ENCODE data around the gene FNDC3B. TPM values are rescaled to one million over a fixed set of nuclear protein-coding genes. Genes with fewer than 3 reads are reported as not detected.
A peak's percentile ranks its signal among the peaks of the same experiment; 100 is the strongest.

Gene FNDC3B
- total and polyA plus RNA-seq, 9 of the 15 experiments (the other 6 are each of a cell fraction or from before 2014, with no cell fraction given): 7.0 to 35.8 (median 16.2) TPM

DNA sequence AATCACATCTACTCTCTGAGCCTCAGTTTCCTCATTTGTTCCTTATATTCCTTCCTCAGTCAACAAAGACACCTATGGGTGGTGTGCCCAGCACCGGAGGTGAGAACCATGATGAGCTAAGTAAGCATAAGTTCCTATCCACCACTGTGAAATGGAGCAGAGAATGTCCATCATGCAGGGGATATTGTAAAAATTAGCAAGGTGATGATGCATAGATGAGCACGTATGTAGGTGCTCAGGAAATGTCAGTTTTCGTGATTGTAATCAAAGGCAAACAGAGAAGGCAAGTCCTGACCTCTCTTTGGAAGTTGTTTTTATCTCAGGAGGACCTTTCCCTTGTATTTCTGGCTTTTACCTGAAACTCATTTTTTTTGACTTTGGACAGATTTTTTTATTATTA is 243.5 kb downstream of the FNDC3B start (continued):
- TF ChIP-seq CBX3 (IDR thresholded peaks at IDR 0.05; ENCODE audit: borderline replicate concordance in 1 of 2, low read length in 2 of 2): no peak
- no peak for TF ChIP-seq PRMT5 (CRISPR knock-in tag; IDR thresholded peaks at IDR 0.05)
- no peak for TF ChIP-seq NR2F6 (CRISPR knock-in tag; IDR thresholded peaks at IDR 0.05)
- TF ChIP-seq WHSC1 (IDR thresholded peaks at IDR 0.05; ENCODE audit: low read length): no peak
- no peak for TF ChIP-seq DPF2 (IDR thresholded peaks at IDR 0.05)
- TF ChIP-seq ZNF780A (CRISPR knock-in tag; IDR thresholded peaks at IDR 0.05): no peak
- no peak for TF ChIP-seq TCF7 (IDR thresholded peaks at IDR 0.05; ENCODE audit: borderline replicate concordance)
- TF ChIP-seq RFX5 (IDR thresholded peaks at IDR 0.05; ENCODE audit: low read depth, low read length): no peak
- TF ChIP-seq ARID2 (IDR thresholded peaks at IDR 0.05): no peak
- TF ChIP-seq GTF2A2 (tag; IDR thresholded peaks at IDR 0.05): no peak
- TF ChIP-seq, protein P1, sequence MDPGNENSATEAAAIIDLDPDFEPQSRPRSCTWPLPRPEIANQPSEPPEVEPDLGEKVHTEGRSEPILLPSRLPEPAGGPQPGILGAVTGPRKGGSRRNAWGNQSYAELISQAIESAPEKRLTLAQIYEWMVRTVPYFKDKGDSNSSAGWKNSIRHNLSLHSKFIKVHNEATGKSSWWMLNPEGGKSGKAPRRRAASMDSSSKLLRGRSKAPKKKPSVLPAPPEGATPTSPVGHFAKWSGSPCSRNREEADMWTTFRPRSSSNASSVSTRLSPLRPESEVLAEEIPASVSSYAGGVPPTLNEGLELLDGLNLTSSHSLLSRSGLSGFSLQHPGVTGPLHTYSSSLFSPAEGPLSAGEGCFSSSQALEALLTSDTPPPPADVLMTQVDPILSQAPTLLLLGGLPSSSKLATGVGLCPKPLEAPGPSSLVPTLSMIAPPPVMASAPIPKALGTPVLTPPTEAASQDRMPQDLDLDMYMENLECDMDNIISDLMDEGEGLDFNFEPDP (CRISPR knock-in tag; IDR thresholded peaks at IDR 0.05): no peak

DNA sequence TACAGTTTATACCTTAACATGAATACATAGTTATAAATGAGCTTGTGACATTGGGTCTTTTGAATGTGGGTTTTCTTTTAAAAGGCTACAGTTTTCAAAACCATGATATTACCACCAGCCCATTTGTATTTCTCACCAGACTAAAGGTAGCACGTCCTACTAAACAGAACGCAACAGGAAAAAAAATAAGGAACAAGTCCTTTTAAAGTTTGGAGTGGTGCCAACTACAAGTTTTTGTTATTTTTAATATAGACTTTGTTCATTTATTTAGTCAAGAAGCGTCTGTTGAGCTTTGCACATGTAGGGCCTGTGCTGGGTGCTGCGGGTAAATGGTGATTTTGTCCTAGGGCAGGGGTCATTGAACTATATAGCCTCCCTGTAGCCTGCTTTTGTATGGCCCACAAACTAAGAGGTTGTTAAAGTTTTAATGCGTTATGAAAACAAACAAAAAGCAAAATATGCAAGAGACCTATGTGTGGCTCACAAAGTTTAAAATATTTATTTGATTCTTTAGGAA is 244.5 kb downstream of the FNDC3B start:
- CTCF ChIA-PET (ENCODE audit: low intra/inter-chr PET ratio): no interaction called here
- Histone ChIP-seq H3K36me3 (ENCODE audit: control insufficient read depth, insufficient read depth, low read length) (peaks cover 48% of the 10 kb centered on the region), H3K4me2 (ENCODE audit: insufficient read depth, low read length) (no peak overlapping the region), H2AFZ (ENCODE audit: low read depth, low read length) (no peak overlapping the region), H3K4me3 (no peak overlapping the region), H3K27me3 (ENCODE audit: control insufficient read depth in 2 of 2, insufficient read depth in 2 of 2, low read length in 2 of 2) (no peaks in the 10 kb centered on the region), H4K20me1 (replicated peaks; ENCODE audit: control insufficient read depth, insufficient read depth, low read length) (no peaks in the 10 kb centered on the region), H3K9me1 (ENCODE audit: control insufficient read depth, insufficient read depth, low read length) (no peaks in the 10 kb centered on the region), H3K4me1 (replicated peaks in 1 of 2; ENCODE audit: control insufficient read depth in 2 of 2, insufficient read depth in 2 of 2, low read length in 2 of 2) (peaks cover 0 to 5% of the 10 kb centered on the region in 2 experiments; a peak in 2 of 5 replicates), H3K9me3 (replicated peaks; ENCODE audit: control insufficient read depth, insufficient read depth, low read depth, low read length) (no peaks in the 10 kb centered on the region), H3K9ac (ENCODE audit: insufficient read depth in 1 of 2, low read depth in 2 of 2, low read length in 2 of 2) (no peak overlapping the region), H3K27ac (ENCODE audit: extremely low read depth, low read depth, low read length) (no peak overlapping the region), H3K79me2 (ENCODE audit: control insufficient read depth, insufficient read depth, low read length) (peaks cover 2% of the 10 kb centered on the region; the same call in 1 of the 3 replicates)
- FAIRE-seq (no peak), DNase-seq (ENCODE audit: extremely low read depth in 1 of 4, low spot score in 3 of 4) (no peak), ATAC-seq (no peak)
- peak; percentile 60 for TF ChIP-seq NFIC (IDR thresholded peaks at IDR 0.05)
- TF ChIP-seq FOXJ3 (CRISPR knock-in tag; IDR thresholded peaks at IDR 0.05): no peak
- no peak for TF ChIP-seq ZNF12 (CRISPR knock-in tag; IDR thresholded peaks at IDR 0.05)
- TF ChIP-seq ZNF764 (CRISPR knock-in tag; IDR thresholded peaks at IDR 0.05; ENCODE audit: low read depth): no peak
- in situ Hi-C loops (cut with MboI): no loop called here
- no TSS peak for BruUV-seq (replicated peaks)
- 89% methylated on average over 5 of the region's 5 CpGs for WGBS (ENCODE audit: insufficient coverage, low coverage, missing lambda C conversion rate)
- intact Hi-C loops (cut with micrococcal nuclease): no loop called here
- POLR2A ChIA-PET: no interaction called here
